GM12878 (cell line): ENCODE results near the gene METTL9. TPM values are rescaled to one million over a fixed set of nuclear protein-coding genes. Genes with fewer than 3 reads are reported as not detected.
"Not testable (repeated sequence)": the region's sequence is repeated elsewhere in the genome, so short reads cannot be mapped to it uniquely, and the experiment has no call there.

ENCODE experiments used
- ATAC-seq: fragments of 200-7000 bp; cut with Tn5 transposase; 3 replicates; pipeline ENCODE4 v1.9.1; 2020; ENCODE audit warnings: mild to moderate bottlenecking, moderate library complexity
- BruUV-seq: library from RNA; stranded (reverse); fragments of 400-500 nt; replicated peaks from 2 replicates; lab custom pipeline; 2021; lab: Mats Ljungman, UMichigan
- CTCF ChIA-PET: fragments of 300-600 bp; sonication (Branson Sonifier 250); formaldehyde crosslinking; extraction: SDS; loops from one replicate; lab custom pipeline; 2021; ENCODE audit warnings: inconsistent platforms; lab: Yijun Ruan, JAX
- POLR2A ChIA-PET: fragments of 350-600 bp; formaldehyde crosslinking; extraction: SDS; loops from one replicate; lab custom pipeline; 2021; ENCODE audit warnings: inconsistent platforms; lab: Charles Lee
- RAD21 ChIA-PET: fragments of 300-600 bp; sonication (Branson Sonifier 250); formaldehyde crosslinking; loops from one replicate; lab custom pipeline; 2023; ENCODE audit warnings: antibody characterized with exemption; ENCODE audit not compliant: unreplicated experiment; lab: Charles Lee
- SMC1A ChIA-PET: fragments of 300-600 bp; sonication (Branson Sonifier 250); formaldehyde crosslinking; loops from one replicate; lab custom pipeline; 2023; ENCODE audit not compliant: unreplicated experiment, uncharacterized antibody; lab: Charles Lee
- DNase-seq: peaks from one replicate; pipeline ENCODE4 v3.0.0-alpha.2; 2011; ENCODE audit warnings: low read depth, low spot score
- FAIRE-seq: peaks from 3 replicates; lab custom pipeline; 2011; peaks lifted over from hg19 to GRCh38; lab: Jason Lieb, UNC
- H2AFZ ChIP-seq: 2 replicates; pipeline ENCODE4 v1.6.0; 2011; ENCODE audit warnings: low read depth, low read length, control low read depth; ENCODE audit not compliant: control insufficient read depth
- H3K27ac ChIP-seq: 2 replicates; pipeline ENCODE4 v1.5.1; 2011; ENCODE audit warnings: control low read depth; ENCODE audit not compliant: control insufficient read depth, insufficient read depth
- H3K27me3 ChIP-seq, 2 experiments: replicated peaks in 1 of 2; 2 replicates each; pipeline versions ENCODE4 v1.6.0 to v1.6.1; 2011; ENCODE audit warnings: low read length in 1 of 2; ENCODE audit not compliant: control insufficient read depth in 2 of 2, insufficient read depth in 2 of 2
- H3K36me3 ChIP-seq, 2 experiments: 2 replicates each; pipeline ENCODE4 v1.5.1; 2011; ENCODE audit warnings: low read length in 1 of 2; ENCODE audit not compliant: control insufficient read depth in 2 of 2, insufficient read depth in 2 of 2
- H3K4me1 ChIP-seq: 2 replicates; pipeline ENCODE4 v1.6.1; 2011; ENCODE audit warnings: mild to moderate bottlenecking, low read length, moderate library complexity, mixed read lengths; ENCODE audit not compliant: control insufficient read depth, insufficient read depth
- H3K4me2 ChIP-seq: 2 replicates; pipeline ENCODE4 v1.6.0; 2011; ENCODE audit warnings: control low read depth; ENCODE audit not compliant: control insufficient read depth, insufficient read depth
- H3K4me3 ChIP-seq: fragments of 200-600 bp; sonication (generic); 2 replicates; pipeline ENCODE4 v1.5.1; 2016
- H3K79me2 ChIP-seq: 2 replicates; pipeline ENCODE4 v1.6.0; 2011; ENCODE audit warnings: low read length; ENCODE audit not compliant: control insufficient read depth, insufficient read depth
- H3K9ac ChIP-seq: 2 replicates; pipeline ENCODE4 v1.8.0; 2011; ENCODE audit warnings: low read length, control low read depth, mixed read lengths; ENCODE audit not compliant: control insufficient read depth, insufficient read depth
- H3K9me3 ChIP-seq: replicated peaks from 3 replicates; pipeline ENCODE4 v1.5.1; 2011; ENCODE audit warnings: mild to moderate bottlenecking, low read length; ENCODE audit not compliant: control insufficient read depth, insufficient read depth
- H4K20me1 ChIP-seq: 2 replicates; pipeline ENCODE4 v1.6.0; 2011; ENCODE audit not compliant: control insufficient read depth, insufficient read depth
- JUND ChIP-seq: IDR thresholded peaks from 2 replicates; pipeline ENCODE4 v1.6.1; 2012; ENCODE audit warnings: low read depth, mild to moderate bottlenecking, low read length, improper control_type of control experiment, moderate library complexity
- MYC ChIP-seq: IDR thresholded peaks from 2 replicates; pipeline ENCODE4 v1.6.1; 2011; ENCODE audit warnings: mild to moderate bottlenecking, low read length, moderate library complexity, inconsistent platforms; ENCODE audit not compliant: insufficient read depth, insufficient replicate concordance, insufficient read length, severe bottlenecking
- RAD51 ChIP-seq: fragments of 450-650 bp; IDR thresholded peaks from 2 replicates; pipeline ENCODE4 v1.6.1; 2016; ENCODE audit warnings: moderate library complexity, mild to moderate bottlenecking, inconsistent platforms
- SIN3A ChIP-seq: IDR thresholded peaks from 2 replicates; pipeline ENCODE4 v1.6.1; 2012; ENCODE audit warnings: low read depth, low read length, improper control_type of control experiment
- WGBS: methylation state at CpG from one replicate; pipeline ENCODE4 v1.1.6; 2016; ENCODE audit warnings: low lambda C conversion rate; ENCODE audit not compliant: insufficient replicate concordance, insufficient coverage; ENCODE audit errors: missing lambda C conversion rate; 5-methylcytosine and 5-hydroxymethylcytosine counted together
- in situ Hi-C: fragments of 300-500 bp; cut with MboI; formaldehyde crosslinking; loops from 9 replicates; pipeline ENCODE4 v1.14.3; 2018; ENCODE audit warnings: mixed read lengths
- intact Hi-C: fragments of 100-400 bp; cut with micrococcal nuclease; formaldehyde crosslinking; loops from one replicate; pipeline ENCODE4 v1.14.2; 2022; ENCODE audit not compliant: unreplicated experiment
- polyA plus RNA-seq, 11 experiments: library from polyadenylated mRNA; depleted of rRNA in 4 of 11; unstranded in 6 of 11; stranded (reverse) in 5 of 11; fragments of >200 nt; fragmentation: Nextera tagmentation in 4 of 11; fragmentation: Illumina TruSeq in 1 of 11; extraction: Ambion mirVana in 4 of 11; extraction: Trizol in 1 of 11; gene quantifications; 1 replicate in 1 of 11; 2 replicates in 10 of 11; pipeline versions ENCODE4 v1.2.1 to v1.2.3, GENCODE V29; 2011 to 2016; ENCODE audit warnings: inconsistent platforms in 2 of 11, missing spikeins in 2 of 11, low read depth in 1 of 11
- total RNA-seq, 4 experiments: library from RNA; depleted of rRNA in 3 of 4; stranded (reverse); fragments of >200 nt in 3 of 4; fragmentation: Illumina TruSeq in 1 of 4; extraction: Trizol in 1 of 4; gene quantifications; 2 replicates each; pipeline versions ENCODE4 v1.2.1 to v1.2.3, GENCODE V29; 2013 to 2021

The METTL9 gene
- total and polyA plus RNA-seq, 10 of the 15 experiments (the other 5 are each of a cell fraction or from before 2014, with no cell fraction given), result 19.4 to 119 (median 101) TPM

GRCh38 chr16:21647562-21648164 lies 48.3 kb downstream of the METTL9 start (continued):
- TF ChIP-seq RAD51, result peak; percentile 30; the same call in 1 of the 2 replicates
- TF ChIP-seq JUND, result no peak
- TF ChIP-seq SIN3A, result 0 out of 2 replicates have a peak, but pooled peaks have one; percentile 4
- no peak for TF ChIP-seq MYC
- TF ChIP-seq, all 136 proteins: peak for 5

- ChIA-PET CTCF (interaction anchor here (0.6 to 10.1 kb wide), 3 partner anchors 8 to 87 kb away, joined by 3 to 100 read pairs (median 4); no protein-coding TSS in a partner anchor), SMC1A (interaction anchor here (0.9 to 2.2 kb wide), 4 partner anchors 7 to 59 kb away, joined by 3 to 6 read pairs (median 4); no protein-coding TSS in a partner anchor), RAD21 (interaction anchor here (1.5 kb wide), 1 partner anchor 8 kb away, joined by 3 read pairs; no protein-coding TSS in a partner anchor), POLR2A (interaction anchor here (1.4 kb wide), 1 partner anchor 7 kb away, joined by 3 read pairs; no protein-coding TSS in a partner anchor)
- H3K9ac ChIP-seq, ATAC-seq, H3K9me3 ChIP-seq, H3K79me2 ChIP-seq, BruUV-seq, H3K36me3 ChIP-seq, FAIRE-seq, H3K4me3 ChIP-seq, H4K20me1 ChIP-seq, H3K4me2 ChIP-seq, H3K27ac ChIP-seq, intact Hi-C loops, H3K27me3 ChIP-seq, H2AFZ ChIP-seq, DNase-seq: not testable (repeated sequence)
- WGBS, result 91% methylated on average over 12 of the region's 12 CpGs
- in situ Hi-C loops, result loop anchor here (10.0 kb wide), 1 partner anchor 55 kb away; no protein-coding TSS in a partner anchor
- H3K4me1 ChIP-seq, result peaks cover 26% of the 10 kb centered on the region
Measured at GRCh38 chr16:21649826-21650406, 50.5 kb downstream of the METTL9 start.
